Ascending aorta (tissue), 2 donors: ENCODE data around the gene CEND1. TPM values are rescaled to one million over a fixed set of nuclear protein-coding genes. Genes with fewer than 3 reads are reported as not detected.

Experiments
- DNase-seq, 2 donors: peaks; one replicate each; pipeline ENCODE4 v3.0.0-alpha.2; 2019; ENCODE audit warnings: low spot score in 2 of 2
- H3K27ac ChIP-seq, 2 donors: fragments of 200-600 bp; sonication (generic); one replicate each; pipeline ENCODE4 v1.5.1; 2016 to 2017; ENCODE audit warnings: mild to moderate bottlenecking in 1 of 2
- H3K27me3 ChIP-seq: fragments of 200-600 bp; sonication (generic); one replicate; pipeline ENCODE4 v1.5.1; 2017
- H3K36me3 ChIP-seq, 2 donors: fragments of 200-600 bp; sonication (generic); one replicate each; pipeline ENCODE4 v1.5.1; 2016
- H3K4me1 ChIP-seq, 2 donors: fragments of 200-600 bp; sonication (generic); one replicate each; pipeline ENCODE4 v1.5.1; 2016 to 2017; ENCODE audit warnings: mild to moderate bottlenecking in 1 of 2
- H3K4me3 ChIP-seq, 2 donors: fragments of 200-600 bp; sonication (generic); one replicate each; pipeline ENCODE4 v1.5.1; 2016 to 2017; ENCODE audit warnings: mild to moderate bottlenecking in 1 of 2
- H3K9me3 ChIP-seq, 2 donors: fragments of 200-600 bp; sonication (generic); one replicate each; pipeline ENCODE4 v1.5.1; 2016
- CTCF ChIP-seq, 3 experiments: fragments of 200-600 bp in 2 of 3; fragments of 450-650 bp in 1 of 3; sonication (generic) in 2 of 3; IDR thresholded peaks; one replicate each; pipeline ENCODE4 v1.5.1; 2016 to 2019; ENCODE audit warnings: antibody characterized with exemption in 3 of 3, mild to moderate bottlenecking in 1 of 3, moderate library complexity in 1 of 3
- intact Hi-C: fragments of 100-400 bp; cut with DNase I; formaldehyde crosslinking; loops from one replicate; pipeline ENCODE4 v1.15.1; 2023
- total RNA-seq: library from RNA; depleted of rRNA; stranded (reverse); fragments of >200 nt; gene quantifications from one replicate; pipeline ENCODE4 v1.1.0, GENCODE V29; 2016

Gene CEND1
- total RNA-seq, 1 donor from 2014 or later, result not detected

- H3K9me3 ChIP-seq, result no peaks in the 10 kb centered on the region
- TF ChIP-seq CTCF (IDR thresholded peaks at IDR 0.05), result no peak
- peak overlapping the region; percentile 18 to 80 for H3K4me3 ChIP-seq
- H3K36me3 ChIP-seq, result peaks cover 36 to 45% of the 10 kb centered on the region in 2 donors
- intact Hi-C loops, result no loop called here
- DNase-seq, result no peak
- H3K27ac ChIP-seq, result peak overlapping the region; percentile 66 to 98
- H3K4me1 ChIP-seq, result peaks cover 16 to 26% of the 10 kb centered on the region in 2 donors
- H3K27me3 ChIP-seq, result no peaks in the 10 kb centered on the region
These were observed 31.9 kb upstream of the CEND1 start for GRCh38 chr11:821512-822371.

GRCh38 chr11:820655-821511, 31.0 kb upstream of the CEND1 start:
- no peaks in the 10 kb centered on the region for H3K27me3 ChIP-seq
- H3K9me3 ChIP-seq, result no peaks in the 10 kb centered on the region
- no peak for TF ChIP-seq CTCF (IDR thresholded peaks at IDR 0.05)
- intact Hi-C loops, result no loop called here
- H3K4me3 ChIP-seq, result peak overlapping the region; percentile 80 to 91
- peaks cover 36 to 42% of the 10 kb centered on the region in 2 donors for H3K36me3 ChIP-seq
- DNase-seq, result peak; percentile 80 to 95
- H3K4me1 ChIP-seq, result peaks cover 16 to 24% of the 10 kb centered on the region in 2 donors
- peak overlapping the region; percentile 98 to 99 for H3K27ac ChIP-seq

- Histone ChIP-seq H3K36me3 (peaks cover 28 to 34% of the 10 kb centered on the region in 2 donors), H3K4me1 (peaks cover 16 to 24% of the 10 kb centered on the region in 2 donors), H3K4me3 (peak overlapping the region; percentile 80 to 91), H3K27ac (peak overlapping the region; percentile 98 to 99), H3K9me3 (no peaks in the 10 kb centered on the region), H3K27me3 (no peaks in the 10 kb centered on the region)
- intact Hi-C loops, result loop anchor here (1.0 kb wide), 3 partner anchors 11 to 15 kb away; partner anchors contain the start of genes CD151, PIDD1 and RPLP2
- peak; percentile 80 to 96 for DNase-seq
- TF ChIP-seq CTCF (IDR thresholded peaks at IDR 0.05), result no peak
These were observed 30.2 kb upstream of the CEND1 start for GRCh38 chr11:819943-820649.

- DNase-seq, result peak in 1 of 2 donors; percentile 95
- H3K36me3 ChIP-seq, result peaks cover 20 to 26% of the 10 kb centered on the region in 2 donors
- peak overlapping the region; percentile 80 to 91 for H3K4me3 ChIP-seq
- peak overlapping the region; percentile 98 to 99 for H3K27ac ChIP-seq
- no peaks in the 10 kb centered on the region for H3K27me3 ChIP-seq
- H3K9me3 ChIP-seq, result no peaks in the 10 kb centered on the region
- TF ChIP-seq CTCF (IDR thresholded peaks at IDR 0.05), result peak; percentile 32 to 55 (median 36)
- H3K4me1 ChIP-seq, result peaks cover 16 to 24% of the 10 kb centered on the region in 2 donors
- intact Hi-C loops, result loop anchor here (1.0 kb wide), 3 partner anchors 10 to 14 kb away; partner anchors contain the start of genes CD151, PIDD1 and RPLP2
These were observed 29.4 kb upstream of the CEND1 start for GRCh38 chr11:819129-819931.
